Bronchial epithelial cell (primary cell): ENCODE measurements around the gene XPNPEP1. TPM values are rescaled to one million over a fixed set of nuclear protein-coding genes. Genes with fewer than 3 reads are reported as not detected.

Experiments
- DNase-seq: peaks from one replicate; pipeline ENCODE4 v3.0.0-alpha.2; 2010; ENCODE audit warnings: low read depth
- FAIRE-seq: peaks from 2 replicates; lab custom pipeline; 2011; peaks lifted over from hg19 to GRCh38; lab: Jason Lieb, UNC
- H3K27me3 ChIP-seq: 2 replicates; pipeline ENCODE4 v1.5.1; 2011; ENCODE audit warnings: low read length; ENCODE audit not compliant: control insufficient read depth, insufficient read depth
- H3K36me3 ChIP-seq: 2 replicates; pipeline ENCODE4 v1.5.1; 2011; ENCODE audit warnings: low read length; ENCODE audit not compliant: control insufficient read depth, insufficient read depth
- H3K4me3 ChIP-seq: 2 replicates; pipeline ENCODE4 v1.5.1; 2011; ENCODE audit warnings: mild to moderate bottlenecking, low read depth, low read length, control low read depth
- total RNA-seq: library from RNA; depleted of rRNA; stranded (reverse); fragments of >200 nt; gene quantifications from 2 replicates; pipeline ENCODE4 v1.2.1, GENCODE V29; 2014
- TF ChIP-seq, protein P1 (sequence below): IDR thresholded peaks from 2 replicates; pipeline ENCODE4 v1.5.1; 2011; ENCODE audit warnings: mild to moderate bottlenecking, moderate library complexity, low read length, control low read depth, inconsistent platforms; ENCODE audit not compliant: insufficient read depth, severe bottlenecking

The XPNPEP1 gene
- 76.6 and 112 TPM in 2 replicates for total RNA-seq

DNA sequence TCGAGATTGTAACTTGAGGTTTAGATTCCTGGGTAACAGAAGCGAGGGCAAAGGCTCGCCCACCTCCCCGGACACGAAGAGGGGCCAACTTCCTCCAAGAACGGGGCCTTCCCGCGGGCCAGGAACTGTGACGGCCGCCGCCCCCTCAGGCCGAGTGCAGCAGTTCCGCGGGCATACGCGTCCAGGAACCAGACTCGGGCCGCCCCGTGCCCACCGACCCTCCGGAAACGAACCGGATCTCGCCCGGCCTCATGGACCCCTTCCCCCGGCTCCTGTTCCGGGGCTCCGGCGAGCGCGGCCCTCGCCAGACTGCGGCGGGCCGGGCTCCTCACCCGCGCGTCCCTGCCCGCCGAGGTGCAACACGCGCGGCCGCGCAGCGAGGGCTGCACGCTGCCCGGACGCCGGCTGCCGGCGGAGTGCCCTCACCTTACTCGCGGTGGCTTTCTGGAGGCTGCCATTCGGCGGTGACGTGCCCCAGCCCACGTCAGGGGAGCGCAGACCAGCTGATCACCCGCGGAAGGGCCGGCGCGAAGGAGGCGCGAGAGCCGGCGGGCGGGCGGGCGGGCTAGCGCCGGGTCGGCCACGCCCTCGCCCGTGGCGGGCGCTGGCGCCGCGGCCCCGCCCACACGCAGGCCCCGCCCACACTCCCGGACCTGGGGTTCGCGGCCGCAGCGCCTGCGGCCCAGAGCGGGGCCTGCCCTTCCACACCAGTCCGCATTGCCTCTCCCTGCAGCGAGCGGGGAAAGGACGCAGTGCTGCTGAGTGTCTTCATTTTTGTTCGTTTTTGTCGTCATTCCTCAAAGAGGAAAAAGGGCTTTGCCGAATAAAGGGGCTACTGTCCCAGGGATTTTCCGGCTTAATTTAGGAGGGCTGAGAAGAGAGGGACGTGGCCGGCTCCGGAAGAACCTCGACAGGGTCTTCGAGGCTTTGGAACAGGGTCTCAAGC is at the start of gene XPNPEP1:
Gene XPNPEP1, minus strand, starts transcription at position 536 of the 946 bp plus-strand sequence. Its CDS starts 78 bp downstream, at position 458.
- Histone ChIP-seq H3K36me3 (no peaks in the 10 kb centered on the region), H3K4me3 (peak within 1 kb of the TSS; percentile 93), H3K27me3 (no peaks in the 10 kb centered on the region)
- DNase-seq: peak; percentile 66
- no peak for FAIRE-seq
- TF ChIP-seq, protein P1, sequence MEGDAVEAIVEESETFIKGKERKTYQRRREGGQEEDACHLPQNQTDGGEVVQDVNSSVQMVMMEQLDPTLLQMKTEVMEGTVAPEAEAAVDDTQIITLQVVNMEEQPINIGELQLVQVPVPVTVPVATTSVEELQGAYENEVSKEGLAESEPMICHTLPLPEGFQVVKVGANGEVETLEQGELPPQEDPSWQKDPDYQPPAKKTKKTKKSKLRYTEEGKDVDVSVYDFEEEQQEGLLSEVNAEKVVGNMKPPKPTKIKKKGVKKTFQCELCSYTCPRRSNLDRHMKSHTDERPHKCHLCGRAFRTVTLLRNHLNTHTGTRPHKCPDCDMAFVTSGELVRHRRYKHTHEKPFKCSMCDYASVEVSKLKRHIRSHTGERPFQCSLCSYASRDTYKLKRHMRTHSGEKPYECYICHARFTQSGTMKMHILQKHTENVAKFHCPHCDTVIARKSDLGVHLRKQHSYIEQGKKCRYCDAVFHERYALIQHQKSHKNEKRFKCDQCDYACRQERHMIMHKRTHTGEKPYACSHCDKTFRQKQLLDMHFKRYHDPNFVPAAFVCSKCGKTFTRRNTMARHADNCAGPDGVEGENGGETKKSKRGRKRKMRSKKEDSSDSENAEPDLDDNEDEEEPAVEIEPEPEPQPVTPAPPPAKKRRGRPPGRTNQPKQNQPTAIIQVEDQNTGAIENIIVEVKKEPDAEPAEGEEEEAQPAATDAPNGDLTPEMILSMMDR: no peak

DNA sequence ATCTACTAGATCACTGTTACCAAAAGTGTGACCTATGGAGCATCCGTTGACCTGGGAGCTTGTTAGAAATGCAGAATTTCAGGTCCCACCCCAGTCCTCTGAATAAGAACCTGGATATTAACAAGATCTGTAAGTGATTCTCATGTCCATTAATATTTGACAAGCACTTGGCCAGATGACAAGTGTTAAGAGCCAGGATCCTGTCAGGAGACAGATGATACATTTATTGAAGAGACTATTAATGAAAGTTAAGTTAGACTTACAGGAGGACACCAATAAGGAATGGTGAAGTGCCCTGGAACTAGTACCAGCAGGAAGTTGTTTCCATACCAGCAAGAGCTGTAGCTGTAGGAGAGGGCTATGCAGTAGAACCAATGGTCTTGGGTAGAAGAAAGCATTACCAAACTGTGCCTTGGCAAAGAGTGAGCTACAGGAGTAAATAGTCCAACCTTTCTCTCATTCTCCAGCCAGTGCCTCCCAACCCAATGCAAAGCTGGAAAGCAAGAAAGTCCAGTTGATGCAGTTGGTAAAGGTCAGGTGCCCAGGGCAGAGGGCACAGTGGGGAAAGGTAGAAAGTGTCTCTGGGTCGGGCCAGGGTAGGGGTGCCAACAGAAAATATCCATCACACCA is 49.2 kb upstream of the XPNPEP1 start:
- Histone ChIP-seq H3K27me3 (no peaks in the 10 kb centered on the region), H3K4me3 (no peak overlapping the region), H3K36me3 (no peaks in the 10 kb centered on the region)
- TF ChIP-seq, protein P1: no peak
- DNase-seq (no peak), FAIRE-seq (no peak)

DNA sequence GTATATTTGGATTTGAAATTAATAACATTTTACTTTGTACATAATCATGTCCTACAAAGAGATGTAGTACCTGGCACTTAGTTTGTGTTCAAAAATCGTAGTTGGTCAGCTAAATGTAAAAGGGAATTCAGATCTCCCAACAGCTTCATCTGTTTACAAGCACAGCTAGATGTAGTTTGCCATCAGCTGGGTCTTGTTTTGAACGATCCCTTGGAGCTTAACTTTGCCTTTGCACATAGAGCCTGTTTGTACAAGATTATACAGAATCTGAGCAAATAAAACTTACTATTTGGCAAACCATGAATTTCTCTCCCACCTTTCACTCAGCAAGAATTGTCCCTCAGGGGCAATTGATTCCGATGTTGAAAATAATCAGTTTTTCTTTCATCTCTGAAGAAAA is 48.3 kb upstream of the XPNPEP1 start:
- H3K27me3 ChIP-seq: no peaks in the 10 kb centered on the region
- TF ChIP-seq, protein P1: no peak
- FAIRE-seq: no peak
- DNase-seq: no peak
- H3K4me3 ChIP-seq: no peak overlapping the region
- H3K36me3 ChIP-seq: no peaks in the 10 kb centered on the region

DNA sequence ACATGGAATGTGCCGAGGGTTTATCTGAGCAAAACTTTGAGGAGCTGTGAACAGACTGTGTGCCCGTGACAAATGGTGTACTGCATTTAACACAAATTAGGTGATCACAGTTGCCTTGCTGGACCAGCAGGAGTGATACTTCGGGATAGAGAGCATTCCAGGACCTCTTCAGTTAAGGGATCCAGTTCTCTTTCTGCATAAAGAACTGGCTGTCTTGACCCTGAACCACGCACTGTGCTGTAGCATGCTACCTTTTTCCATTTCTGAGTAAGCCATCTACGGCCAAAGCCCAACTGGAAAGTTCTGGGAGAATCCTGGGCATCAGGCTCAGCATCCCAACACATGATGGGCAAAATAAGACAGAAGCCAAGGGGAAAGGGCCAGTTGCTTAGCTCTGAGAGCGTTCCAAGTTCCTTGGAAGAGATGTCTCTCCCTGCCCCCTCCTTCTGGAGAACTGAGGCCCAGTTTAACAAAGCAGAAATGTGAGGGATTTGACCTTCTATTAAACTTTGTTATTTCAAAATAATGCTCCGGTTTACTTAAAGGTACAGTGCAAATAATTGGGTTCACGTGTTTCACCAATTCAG is 46.5 kb upstream of the XPNPEP1 start:
- no peak for FAIRE-seq
- no peak overlapping the region for H3K4me3 ChIP-seq
- no peaks in the 10 kb centered on the region for H3K36me3 ChIP-seq
- H3K27me3 ChIP-seq: no peaks in the 10 kb centered on the region
- no peak for DNase-seq
- TF ChIP-seq, protein P1: no peak

DNA sequence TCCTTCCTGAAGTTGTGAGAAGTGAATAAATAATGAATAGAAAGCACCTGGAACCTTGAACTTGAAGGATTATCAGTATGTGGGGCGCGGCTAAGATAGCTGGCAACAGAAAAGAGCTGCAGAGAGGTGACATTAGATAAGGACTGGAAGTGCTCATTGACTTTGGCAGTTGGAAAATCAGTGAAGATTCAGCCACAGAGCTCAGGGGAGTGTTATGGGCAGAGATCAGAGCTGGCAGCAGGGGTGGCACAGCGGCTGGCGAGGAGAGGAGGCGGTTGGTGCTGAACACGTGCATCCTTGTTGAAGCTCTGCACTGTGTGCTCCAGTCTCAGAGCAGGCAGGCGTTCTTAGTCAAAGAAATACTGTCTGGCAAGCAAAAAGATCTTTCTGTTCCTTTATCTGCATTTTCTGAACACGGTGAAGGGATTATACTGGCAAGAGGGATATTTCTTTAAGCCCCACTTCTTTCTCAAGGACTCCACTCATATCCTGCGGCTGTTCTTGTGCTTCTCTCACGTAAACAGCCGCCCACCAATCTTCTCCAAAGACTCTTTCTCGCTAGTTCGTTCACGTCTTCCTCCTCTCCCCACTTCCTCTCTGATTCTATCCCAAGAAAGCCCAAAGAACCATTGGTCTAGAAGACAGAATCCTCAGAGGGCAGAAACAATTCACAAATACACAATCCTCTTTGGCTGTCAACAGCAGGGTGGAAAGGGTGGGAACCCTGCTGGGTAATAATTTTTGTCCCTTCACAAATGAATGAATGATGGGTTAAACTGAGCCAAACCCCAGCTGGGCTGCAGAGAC is 45.8 kb upstream of the XPNPEP1 start:
- Histone ChIP-seq H3K36me3 (no peaks in the 10 kb centered on the region), H3K4me3 (no peak overlapping the region), H3K27me3 (no peaks in the 10 kb centered on the region)
- no peak for FAIRE-seq
- DNase-seq: no peak
- TF ChIP-seq, protein P1: no peak
